Superior temporal gyrus (tissue), 1 donor: ENCODE data around the gene KHDRBS1.
A peak's percentile ranks its signal among the peaks of the same experiment; 100 is the strongest.
"Not testable (repeated sequence)": the region's sequence is repeated elsewhere in the genome, so short reads cannot be mapped to it uniquely, and the experiment has no call there.

Experiments used
- DNase-seq: peaks from one replicate; pipeline ENCODE4 v3.0.0-alpha.2; 2016; ENCODE audit errors: extremely low spot score

The KHDRBS1 gene

GRCh38 chr1:32063261-32063681, 49.6 kb downstream of the KHDRBS1 start:
- DNase-seq = peak; percentile 87

GRCh38 chr1:32065613-32066488, 52.2 kb downstream of the KHDRBS1 start:
- not testable (repeated sequence) for DNase-seq

GRCh38 chr1:32066489-32066873, 52.8 kb downstream of the KHDRBS1 start:
- peak; percentile 62 for DNase-seq

- no peak for DNase-seq
These were observed 55.4 kb downstream of the KHDRBS1 start for GRCh38 chr1:32068957-32069588.

- DNase-seq = no peak
These were observed 58.3 kb downstream of the KHDRBS1 start for GRCh38 chr1:32071758-32072621.

GRCh38 chr1:32072622-32073298, 59.1 kb downstream of the KHDRBS1 start, which contains the start of gene TMEM39B:
Gene TMEM39B (plus strand): TSS chr1:32072939. CDS start chr1:32073048, 109 bp downstream.
- DNase-seq = peak; percentile 94

GRCh38 chr1:32073299-32074229, 59.9 kb downstream of the KHDRBS1 start:
- peak; percentile 46 for DNase-seq

GRCh38 chr1:32074841-32075240, 61.2 kb downstream of the KHDRBS1 start:
- DNase-seq = no peak

GRCh38 chr1:32077451-32077850, 63.8 kb downstream of the KHDRBS1 start:
- DNase-seq = no peak

GRCh38 chr1:32082022-32082421, 68.4 kb downstream of the KHDRBS1 start:
- no peak for DNase-seq

- DNase-seq = not testable (repeated sequence)
These were observed 72.7 kb downstream of the KHDRBS1 start for GRCh38 chr1:32086381-32086780.

GRCh38 chr1:32091176-32091575, 77.5 kb downstream of the KHDRBS1 start:
- DNase-seq = no peak

- no peak for DNase-seq
These were observed 77.9 kb downstream of the KHDRBS1 start for GRCh38 chr1:32091591-32091990.
